ENCODE measurements around the gene NANOS3.

Gene NANOS3

DNA sequence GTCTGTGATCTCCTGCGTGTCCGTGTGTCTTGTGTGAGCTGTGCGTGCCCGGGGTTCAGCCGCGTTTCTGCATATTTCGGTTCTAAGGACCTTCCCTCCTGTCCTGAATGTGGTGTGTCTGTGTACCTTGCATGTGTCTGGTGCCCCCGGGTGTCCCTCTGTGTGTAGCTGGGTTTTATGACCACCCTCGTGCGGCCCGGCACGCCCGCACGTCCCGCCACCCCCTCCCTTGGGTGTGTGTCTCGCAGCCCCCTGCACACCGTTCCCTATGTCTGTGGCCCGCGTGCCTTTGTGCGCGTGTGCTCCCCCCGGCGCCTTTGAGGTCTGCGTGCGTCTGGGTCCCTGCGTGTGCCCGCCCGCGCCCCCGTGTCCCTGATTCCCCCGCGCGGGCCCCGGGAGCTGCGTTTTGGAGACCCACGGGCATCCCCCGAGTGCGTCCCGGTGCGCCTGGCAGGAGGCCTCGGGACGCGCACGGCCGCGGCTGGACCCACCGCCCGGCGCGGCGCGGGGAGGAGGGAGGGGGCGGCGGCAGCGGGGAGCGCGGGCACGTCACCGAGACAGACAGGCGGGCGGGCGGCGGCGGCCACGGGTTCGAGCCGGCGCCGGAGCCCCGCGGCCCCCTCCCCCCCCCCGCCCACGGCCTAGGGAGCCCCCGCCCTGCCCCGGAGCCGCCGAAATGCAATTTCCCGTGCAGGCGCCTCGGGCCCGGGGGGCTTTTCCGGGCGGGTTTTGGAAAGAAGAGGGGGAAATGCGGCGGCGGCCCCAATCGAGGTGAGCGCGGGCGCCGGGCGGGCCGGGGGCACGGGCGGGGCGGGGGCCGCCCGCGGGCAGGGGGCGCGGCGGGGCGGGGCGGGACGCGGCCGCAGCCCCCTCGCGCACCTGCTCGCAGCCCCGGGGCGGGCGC, 12.0 kb upstream of the NANOS3 start:
- DNase-seq (ENCODE audit: low read depth in 2 of 2): no peak

DNA sequence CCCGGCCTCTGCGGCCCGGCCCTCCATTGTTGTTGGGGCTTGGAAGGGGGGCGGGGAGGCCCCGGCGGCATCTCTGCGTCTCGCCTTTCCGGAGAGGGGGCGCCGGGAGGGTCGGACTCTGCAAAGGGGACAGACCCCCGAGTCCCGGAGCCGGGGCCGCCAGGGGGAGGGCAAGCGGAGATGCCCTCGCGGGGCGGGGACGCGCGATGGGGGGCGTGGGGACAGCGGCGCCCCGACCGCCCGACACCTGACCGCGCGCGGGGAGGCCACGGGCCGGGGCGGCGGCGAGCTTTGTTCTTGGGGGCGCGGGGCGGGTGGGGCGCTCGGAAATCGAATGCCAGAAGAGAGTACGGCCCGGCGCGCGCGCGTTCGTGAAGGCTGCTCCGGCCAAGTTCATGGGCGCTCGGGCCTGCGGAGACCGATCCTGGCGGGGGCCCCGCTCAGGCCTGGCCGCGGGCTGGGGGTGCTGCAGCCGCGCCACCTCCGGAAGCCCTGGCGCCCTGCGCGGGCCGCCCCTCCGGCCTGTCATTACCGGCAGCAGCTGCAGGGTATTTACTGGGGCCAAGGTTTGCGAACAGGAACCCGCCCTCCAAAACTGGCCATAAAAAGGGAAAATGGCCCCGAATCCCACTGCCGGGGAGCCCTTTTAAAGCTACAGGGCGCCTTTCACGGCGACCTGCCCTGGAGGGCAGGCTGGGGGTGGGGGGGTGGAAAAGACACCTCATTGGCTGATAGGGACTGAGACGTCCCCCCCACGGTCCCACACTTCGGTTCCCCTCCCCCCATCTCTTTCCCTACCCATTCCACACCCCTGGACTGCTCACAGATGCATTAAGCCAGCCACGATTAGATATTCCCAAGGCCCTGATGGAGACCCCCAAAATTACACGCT, 11.1 kb upstream of the NANOS3 start:
- no peak for DNase-seq (ENCODE audit: low read depth in 2 of 2)

DNA sequence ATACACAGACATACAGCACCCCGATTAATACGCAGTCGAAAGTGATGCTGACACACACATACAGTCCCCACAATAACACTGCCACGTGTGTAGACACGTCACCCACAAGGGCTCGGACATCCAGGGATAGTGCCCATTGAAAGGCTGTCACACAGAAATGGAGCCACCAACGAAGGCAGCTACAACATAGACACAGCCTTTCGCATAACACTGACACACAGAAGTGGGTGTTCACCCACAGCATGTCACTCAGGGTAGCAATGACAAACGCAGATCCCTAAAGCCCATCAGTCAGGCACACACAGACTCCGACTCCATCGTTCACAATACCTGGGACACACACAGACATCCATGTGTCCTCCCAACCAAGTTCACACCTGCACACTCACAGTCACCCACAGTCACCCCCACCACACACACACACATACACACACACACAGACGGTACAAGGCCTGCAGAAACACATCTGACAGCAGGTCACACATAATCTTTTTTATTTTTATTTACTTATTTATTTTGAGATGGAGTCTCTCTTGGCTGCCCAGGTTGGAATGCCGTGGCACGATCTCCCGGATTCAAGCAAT, 10.4 kb upstream of the NANOS3 start:
- no peak for DNase-seq (ENCODE audit: low read depth in 2 of 2)

DNA sequence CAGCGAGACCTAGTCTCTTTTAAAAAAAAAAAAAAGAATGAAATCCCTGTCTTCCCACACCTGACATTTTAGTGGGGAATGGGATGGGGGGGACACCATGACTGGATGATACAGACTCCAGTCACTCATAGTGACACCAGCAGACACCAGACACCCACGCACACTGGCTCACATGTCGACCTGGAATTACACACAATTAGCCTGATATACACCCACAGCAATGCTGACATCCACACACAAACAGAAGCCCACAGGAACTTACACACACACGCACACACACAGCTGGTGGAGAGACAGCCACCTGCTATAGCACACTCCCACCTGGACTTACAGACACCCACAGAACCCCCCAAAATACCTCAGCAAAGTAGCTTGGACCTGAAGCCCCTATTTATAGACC, 8.3 kb upstream of the NANOS3 start:
- DNase-seq (ENCODE audit: low read depth in 2 of 2): no peak

DNA sequence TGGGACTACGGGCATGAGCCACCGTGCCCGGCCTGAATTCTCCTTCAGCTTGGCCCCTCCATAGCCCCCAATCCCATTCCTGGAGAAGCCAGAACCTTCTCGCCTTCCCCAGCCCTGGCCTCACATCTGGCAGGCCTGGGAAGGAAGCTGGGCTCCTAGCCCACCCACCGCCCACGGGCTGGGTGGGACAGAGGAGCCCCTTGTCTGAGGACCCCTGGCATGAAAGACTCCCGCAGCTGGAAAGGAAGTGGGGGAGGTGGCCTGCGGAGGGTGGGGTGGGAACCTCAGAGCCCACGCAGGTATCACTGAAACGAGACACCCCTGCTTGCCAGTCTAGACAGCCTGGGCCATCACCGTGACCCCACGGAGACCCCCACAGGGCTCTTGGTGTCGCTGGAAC, 7.7 kb upstream of the NANOS3 start:
- DNase-seq (ENCODE audit: low read depth in 2 of 2): no peak

DNA sequence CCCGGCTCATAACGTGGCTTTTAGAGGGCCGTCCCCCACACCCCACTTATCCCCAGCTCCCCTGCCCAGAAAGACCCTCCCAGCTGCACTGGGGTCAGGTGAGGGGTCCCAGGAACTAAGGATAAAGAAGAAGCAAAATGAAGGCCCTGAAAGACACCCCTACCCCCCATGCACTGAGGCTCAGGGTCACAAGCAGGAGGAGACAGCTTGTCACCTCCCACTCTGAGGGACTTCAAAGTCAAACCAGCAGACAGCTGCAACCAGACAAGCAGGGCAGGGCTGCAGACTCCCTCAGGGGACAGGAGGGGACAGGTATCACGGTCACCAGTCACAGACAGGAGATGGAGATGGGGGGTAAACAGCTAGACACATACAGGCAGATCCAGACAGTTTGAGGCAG, 6.1 kb upstream of the NANOS3 start:
- no peak for DNase-seq (ENCODE audit: low read depth in 2 of 2)

DNA sequence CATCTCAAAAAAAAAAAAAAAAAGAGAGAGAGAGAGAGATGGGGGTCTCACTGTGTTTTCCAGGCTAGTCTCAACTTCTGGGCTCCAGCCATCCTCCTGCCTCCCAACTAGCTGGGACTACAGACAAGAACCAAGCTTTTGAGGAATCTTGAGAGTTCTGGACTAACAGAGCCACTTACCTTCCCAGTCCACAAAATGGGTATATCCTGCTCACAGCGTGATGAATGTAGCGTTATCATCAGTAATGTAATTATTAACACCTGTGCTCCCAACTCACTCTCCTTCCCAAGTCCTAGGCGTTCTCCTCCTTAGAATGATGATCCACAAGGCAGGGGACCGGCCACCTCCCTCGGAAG, 4.6 kb upstream of the NANOS3 start:
- DNase-seq (ENCODE audit: low read depth in 2 of 2): no peak

DNA sequence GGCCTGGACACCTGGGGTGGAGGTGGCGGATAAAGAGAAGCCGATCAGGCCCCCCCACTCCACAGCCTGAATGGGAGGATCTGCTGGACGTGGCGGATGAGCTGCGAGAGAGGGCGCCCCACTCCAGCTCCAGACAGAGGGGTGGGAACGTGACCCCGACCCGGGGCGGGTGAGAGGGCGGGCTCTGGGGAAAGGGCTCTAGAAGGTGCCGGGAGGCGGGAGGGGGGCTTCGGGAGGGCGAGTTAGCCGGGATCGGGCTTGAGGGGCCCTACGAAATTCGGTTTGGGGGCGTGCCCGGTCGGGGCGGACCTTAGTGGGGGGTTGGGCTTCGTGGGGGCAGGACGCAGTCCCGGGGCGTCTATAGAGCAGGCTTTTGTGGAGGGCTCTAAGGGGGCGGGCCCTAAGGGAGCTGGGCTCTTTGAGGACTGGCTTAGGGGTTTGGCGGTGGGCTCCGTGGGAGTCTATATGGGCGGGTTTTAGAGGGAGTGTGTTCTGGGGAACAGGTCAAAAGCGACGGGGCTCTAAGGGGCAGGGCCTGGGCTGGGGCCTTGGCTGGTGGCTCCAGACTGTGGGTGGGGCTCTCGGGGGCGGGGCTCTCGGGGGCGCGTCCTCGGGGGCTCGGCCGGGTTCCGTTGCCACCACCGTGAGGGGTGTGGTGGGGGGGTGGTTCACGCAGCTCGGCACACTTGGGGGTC, 4.1 kb upstream of the NANOS3 start:
- no peak for DNase-seq (ENCODE audit: low read depth in 2 of 2)

DNA sequence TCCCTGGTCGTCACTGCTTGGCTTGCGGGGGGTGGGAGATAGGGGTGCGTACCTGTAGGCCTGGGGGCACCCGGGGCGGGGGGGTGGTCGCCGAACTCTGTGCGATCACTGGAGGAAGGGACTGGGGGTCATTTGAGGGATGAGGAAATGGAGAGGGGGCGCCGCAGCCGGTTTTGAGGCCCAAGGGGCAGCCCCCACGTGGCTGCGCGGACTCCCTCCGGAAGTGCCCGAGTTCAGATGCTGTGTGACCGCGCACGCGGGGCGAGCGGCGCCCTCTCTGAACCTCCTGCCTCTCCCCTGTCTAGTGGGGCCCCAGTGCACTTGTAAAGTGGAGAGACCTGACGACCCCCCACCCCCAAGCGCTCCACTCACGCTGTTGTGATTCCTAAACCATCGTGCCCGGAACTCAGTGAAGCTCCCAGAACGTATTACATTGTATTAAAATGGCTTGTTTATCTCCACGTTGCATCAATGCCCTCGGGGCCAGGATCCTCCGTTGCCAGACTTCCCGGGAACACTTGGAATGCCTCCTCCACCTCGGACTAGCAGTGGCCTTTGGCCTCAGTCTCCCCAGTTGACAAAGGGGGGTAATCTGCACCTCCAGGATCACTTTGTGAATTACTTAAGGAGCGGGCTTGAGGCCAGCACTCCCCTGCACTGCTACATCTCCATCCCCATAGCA, 3.0 kb upstream of the NANOS3 start:
- no peak for DNase-seq (ENCODE audit: low read depth in 2 of 2)

DNA sequence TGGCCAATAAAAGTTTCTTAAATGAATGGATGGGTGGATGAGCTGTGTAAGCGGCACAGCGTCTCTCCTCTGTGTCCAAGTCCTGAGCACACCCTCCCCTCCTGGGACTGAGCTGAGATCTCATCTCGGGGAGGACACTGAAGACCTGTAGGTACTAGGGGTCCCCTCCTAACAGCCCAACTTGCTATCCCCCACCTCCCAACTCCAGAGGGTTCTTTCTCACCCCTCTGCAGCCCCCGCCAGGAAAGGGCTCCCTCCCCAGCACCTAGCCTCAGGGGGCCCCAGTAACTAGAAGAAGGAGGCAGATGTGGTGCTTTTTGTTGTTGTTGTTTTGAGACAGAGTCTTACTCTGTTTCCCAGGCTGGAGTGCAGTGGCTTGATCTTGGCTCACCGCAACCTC, 1.1 kb upstream of the NANOS3 start:
- no peak for DNase-seq (ENCODE audit: low read depth in 2 of 2)

DNA sequence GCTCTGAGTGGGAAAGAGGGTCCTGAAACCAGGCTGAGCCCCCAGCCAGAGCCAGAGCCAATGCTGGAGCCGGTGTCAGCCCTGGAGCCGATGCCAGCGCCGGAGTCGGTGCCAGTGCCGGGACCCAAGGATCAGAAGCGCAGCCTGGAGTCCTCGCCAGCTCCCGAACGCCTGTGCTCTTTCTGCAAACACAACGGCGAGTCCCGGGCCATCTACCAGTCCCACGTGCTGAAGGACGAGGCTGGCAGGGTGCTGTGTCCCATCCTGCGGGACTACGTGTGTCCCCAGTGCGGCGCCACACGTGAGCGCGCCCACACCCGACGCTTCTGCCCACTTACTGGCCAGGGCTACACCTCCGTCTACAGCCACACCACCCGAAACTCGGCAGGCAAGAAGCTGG, 369 bp downstream of the NANOS3 start:
- no peak for DNase-seq (ENCODE audit: low read depth in 2 of 2)

DNA sequence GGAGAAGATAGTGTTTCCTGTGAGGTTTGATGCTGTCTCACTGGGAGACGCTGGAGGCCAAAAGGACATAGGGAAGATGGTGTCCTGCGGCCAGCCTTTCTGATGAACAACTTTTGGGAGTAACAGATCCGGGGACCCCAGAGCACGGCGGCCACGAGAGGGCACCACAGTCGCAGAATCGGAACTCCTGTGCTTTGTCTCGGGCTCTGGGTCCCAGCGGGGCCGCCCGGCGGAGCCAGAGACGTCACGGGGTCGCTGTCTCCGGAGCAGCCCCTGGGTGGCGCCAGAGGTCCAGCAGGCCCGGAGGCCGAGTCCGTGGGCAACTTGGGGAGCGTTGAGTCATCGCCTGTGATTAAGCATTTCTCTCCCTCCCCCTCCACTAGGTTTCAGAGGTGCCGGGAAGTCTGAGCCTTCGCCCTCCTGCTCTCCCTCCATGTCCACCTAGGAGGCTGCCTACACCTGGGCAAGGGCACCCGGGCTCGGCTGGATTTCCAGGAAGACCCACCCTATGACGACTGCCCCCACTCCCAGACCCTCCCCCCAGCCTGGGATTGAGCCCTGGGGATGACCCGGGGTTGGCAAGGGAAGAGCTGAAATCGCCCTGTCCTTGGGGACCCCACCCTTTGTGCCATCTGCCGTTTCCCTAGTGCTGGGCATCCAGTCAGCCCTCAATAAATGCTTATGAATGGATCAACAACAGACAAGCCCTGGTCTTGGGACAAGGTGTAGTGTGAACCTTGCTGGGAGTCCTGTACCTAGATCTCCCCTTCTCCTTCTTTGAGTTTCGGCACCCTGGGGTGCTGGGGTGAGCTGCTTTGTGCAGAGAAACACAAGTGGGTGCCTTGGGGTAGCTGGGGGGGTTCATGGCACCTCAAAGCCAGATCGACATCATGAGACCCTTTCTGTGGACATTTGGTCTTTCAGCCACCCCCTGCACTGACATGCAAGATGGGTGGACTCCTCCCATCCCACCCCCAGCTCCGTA, 3.4 kb downstream of the NANOS3 start:
- peak; percentile 95 to 96 for DNase-seq (ENCODE audit: low read depth in 2 of 2)

DNA sequence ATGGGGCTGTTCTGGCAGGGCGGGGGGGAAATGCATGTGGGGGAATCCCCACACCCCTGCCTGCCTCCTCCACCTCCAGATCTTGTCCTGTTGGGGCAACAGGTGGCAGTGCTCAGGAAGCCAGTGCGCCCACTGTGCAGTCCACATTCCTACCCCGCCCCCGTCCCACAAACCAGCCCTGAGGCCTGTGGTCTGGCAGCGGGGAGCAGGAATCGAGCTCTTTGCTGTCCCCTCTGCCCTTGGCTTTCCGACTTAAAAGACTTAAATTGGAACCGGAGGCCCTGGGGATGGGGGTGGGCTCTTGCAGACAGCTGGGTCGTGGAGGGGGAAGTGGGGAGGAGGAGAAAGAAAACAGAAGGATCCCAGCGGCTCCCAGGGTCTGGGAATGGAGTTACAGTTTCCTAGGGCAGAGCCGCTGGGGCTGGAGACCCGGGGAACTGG, 4.3 kb downstream of the NANOS3 start:
- no peak for DNase-seq (ENCODE audit: low read depth in 2 of 2)

DNA sequence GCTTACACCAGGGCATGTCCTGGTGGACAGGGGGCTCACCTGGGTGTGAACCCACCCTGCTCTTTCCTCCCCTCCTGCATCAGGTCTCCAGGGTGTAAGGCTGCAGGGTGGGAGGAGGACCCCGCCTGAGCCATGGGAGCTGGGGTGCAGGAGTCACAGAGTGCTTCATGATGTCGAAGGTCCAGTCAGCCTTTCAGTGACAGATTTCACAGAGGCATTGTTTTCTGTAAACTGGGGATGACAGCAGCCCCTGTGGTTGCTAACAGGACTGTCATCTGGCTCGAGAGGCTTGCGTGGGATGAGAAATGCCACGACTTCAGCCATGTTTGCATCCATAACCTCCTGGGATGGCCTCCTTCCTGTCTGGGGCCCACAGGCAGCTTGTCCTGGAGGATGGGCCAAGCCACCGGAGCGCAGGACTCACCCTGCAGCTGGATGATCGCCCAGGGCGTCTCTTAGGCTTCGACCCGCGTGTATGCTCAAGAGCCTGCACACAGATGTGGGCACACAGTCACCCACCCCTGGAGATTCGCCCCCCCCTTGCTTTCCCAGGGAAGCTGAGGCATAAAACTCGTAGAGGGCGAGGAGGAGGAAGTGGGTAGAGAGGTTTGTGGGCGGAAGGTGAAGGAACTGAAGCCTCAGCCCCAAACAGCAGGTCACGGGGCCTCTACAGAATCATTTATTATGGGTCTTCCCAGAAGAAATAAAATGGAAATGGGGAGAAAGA, 4.9 kb downstream of the NANOS3 start:
- no peak for DNase-seq (ENCODE audit: low read depth in 2 of 2)

DNA sequence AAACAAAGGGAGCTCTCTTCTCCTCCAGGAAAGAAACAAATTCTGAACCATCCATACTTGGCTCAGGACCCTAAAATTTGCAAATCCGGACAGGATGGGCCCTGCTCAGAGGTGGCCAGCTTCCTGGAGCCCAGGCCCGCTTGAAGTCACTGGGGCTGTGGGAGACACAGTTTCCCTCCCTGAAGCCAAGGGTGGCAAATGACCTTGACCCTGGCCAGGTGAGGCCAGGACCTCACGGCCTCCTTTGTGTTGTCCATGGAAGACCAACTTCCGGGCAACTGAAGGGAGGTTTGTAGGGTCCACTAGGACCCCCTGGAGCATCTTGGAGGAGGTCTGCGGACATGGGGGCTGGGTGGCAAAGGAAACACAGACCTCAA, 5.5 kb downstream of the NANOS3 start:
- no peak for DNase-seq (ENCODE audit: low read depth in 2 of 2)

DNA sequence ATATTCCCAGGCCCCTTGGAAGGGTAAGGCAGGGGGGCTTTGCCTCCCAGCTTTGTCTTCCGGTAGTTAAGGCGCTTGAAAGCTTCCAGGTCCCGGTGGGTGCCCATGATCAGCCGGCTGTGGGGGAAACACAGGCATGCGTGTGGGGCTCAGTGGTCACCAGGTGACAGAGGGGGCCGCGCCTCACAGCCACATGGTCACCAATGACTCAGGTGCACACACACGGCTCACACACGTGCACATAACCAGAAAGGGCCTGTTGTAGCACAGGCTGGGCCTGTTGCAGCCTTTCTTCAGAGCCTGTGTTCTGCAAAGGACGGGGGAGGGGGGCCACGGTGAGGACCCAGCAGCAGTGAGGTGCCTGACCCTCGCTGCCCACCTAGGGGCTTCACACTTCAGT, 5.9 kb downstream of the NANOS3 start:
- DNase-seq (ENCODE audit: low read depth in 2 of 2): no peak

DNA sequence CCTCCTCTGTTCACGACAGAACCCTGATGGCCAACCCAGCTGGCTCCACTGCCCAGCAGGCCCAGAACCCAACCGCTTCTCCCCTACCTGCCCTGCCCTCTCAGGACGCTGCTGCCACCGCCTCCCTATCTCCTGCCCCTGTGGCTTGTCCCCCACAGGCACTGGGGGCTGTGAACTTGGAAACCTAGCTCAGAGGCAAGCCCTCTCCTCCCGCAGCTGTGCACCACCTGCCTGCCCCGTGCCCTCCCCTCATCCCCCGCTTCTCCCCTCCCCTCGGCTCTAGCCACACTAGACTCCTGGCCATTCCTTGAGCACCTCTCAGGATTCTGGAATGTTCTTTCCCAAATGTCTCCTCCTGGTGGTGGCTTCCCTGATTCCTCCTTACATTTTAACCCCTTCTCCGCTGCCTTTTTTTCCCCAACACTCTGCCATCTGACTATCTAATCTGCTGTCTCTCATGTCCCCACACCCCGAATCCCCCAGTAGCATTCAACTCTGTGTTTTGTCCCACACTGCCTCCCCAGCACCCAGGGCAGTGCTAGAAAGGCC, 6.7 kb downstream of the NANOS3 start:
- no peak for DNase-seq (ENCODE audit: low read depth in 2 of 2)

DNA sequence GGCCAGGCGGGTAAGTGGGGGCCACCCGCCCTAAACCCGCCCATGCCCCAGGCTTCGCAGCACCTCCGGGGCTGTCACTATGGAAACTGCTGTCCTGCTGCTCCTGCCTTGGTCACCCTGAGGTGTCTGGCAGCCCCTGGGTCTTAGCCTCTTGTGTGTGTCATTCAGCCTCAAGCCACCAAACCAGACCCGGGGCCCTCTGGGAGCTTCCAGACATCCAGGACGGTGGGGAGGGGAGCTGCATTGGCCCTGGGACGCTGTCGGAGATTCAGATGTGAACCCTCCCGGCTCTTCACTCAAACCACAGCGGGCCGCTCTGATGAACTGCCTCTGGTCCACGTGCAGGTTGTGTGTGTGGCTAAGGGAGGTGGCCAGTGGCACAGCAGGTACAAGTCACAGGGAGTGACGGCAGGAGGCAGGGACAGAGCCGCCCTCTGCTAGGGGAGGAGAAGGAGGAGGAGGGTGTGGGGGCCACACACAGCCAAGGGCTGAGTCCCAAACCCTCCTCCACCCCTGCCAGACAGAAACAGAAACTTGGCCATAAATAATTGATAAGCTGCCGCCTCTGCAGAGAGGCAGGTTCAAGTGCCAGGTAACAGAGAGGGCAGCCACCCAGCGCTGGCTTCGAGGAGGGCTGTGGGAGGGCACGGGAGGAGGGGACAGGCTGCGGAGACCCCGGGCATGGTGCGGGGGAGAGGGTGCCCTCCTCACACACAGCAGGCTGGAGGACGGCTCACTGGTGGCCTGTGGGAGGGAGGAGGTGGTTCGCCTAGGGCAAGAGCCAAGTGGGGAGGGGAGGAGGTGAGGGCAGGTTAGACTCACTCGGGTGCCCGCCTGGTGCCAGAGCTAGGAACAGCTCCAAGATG, 8.0 kb downstream of the NANOS3 start:
- DNase-seq (ENCODE audit: low read depth in 2 of 2): no peak

Data from stimulated activated CD8-positive, alpha-beta memory T cell treated with anti-CD3 and anti-CD28 coated beads, Interleukin-7, amount 100 ng/mL, for 4 hours (primary cell).